ENCODE data around the gene LGR6. TPM values are rescaled to one million over a fixed set of nuclear protein-coding genes. Genes with fewer than 3 reads are reported as not detected.

The LGR6 gene
- total RNA-seq, 1 donor from 2014 or later, result 3.9 TPM

DNA sequence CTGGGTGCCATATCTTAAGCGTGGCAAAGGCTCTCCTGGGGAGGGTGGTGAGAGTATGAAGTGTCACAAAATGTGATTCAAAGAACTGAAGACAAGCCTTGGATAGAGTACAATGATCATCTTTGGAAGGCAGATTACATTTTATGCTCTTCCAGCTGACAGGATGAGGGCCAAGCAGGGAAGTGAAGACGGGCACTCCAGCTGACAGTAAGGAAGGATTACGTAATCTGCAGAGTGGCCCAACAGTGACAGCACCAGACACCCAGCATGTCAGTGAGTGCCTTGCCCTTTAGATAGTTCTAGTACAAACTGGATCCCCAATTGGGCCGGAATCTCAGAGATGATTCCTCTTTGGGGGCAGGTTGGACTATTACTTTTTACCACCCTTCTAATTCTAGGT lies 95.4 kb downstream of the LGR6 start:
- no peak for ATAC-seq (ENCODE audit: poor library complexity)
- DNase-seq, result no peak
- intact Hi-C loops (cut with DNase I), result no loop called here

DNA sequence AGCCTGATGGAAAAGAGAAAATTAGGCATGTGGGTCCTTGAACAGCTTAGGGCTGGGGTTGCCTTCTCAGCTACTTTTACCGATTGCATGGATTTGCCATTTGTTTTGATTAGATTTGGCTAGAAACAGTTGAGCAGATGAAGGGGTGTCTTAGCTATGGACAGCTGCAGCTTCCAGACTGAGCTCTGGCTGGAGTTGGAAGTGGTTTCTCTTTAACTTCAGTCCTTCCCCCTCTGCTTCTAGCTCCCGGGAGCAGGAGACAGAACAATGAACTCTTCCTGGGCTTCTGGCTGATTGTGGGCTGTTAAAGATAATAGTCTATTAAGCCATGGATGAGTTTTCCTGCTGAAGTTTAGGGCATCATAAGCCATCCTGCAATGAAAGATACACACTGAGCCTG lies 97.4 kb downstream of the LGR6 start:
- ATAC-seq (ENCODE audit: poor library complexity), result no peak
- DNase-seq, result no peak
- intact Hi-C loops (cut with DNase I), result no loop called here

DNA sequence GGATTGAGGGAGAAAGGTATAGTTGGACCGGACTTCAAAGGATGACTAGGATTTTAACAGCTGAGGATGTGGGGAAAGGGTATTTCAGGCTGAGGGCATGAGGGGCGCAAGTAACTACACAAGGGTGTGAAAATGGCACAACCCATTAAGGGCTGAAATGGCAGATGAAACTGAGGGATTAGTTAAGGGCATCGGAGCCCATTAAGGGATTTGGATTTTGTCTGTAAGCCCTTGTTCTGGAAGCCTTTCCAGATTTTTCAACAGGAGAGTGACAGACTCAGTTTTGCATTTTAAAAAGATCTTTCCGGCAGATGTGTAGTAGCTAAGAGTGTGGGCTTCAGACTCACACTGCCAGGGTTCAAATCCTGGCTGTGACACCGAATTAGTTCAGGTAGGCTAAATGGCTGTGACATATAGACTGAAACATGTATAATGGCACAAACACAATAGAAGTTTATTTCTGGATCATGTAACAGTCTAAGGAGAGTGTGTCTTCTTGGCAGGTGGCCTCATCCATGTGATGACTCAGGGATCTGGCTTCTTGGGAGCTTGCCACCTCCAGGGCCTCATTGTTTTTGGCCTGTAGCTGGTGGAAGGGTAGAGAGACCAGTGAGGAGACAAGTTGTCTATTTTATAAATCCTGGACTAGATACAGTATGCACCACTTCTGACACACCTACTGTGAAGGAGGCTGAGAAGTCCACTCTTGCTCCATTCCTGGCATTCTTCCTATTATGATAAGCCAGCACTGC lies 98.5 kb downstream of the LGR6 start:
- peak; percentile 69 for ATAC-seq (ENCODE audit: poor library complexity)
- intact Hi-C loops (cut with DNase I), result no loop called here
- no peak for DNase-seq

DNA sequence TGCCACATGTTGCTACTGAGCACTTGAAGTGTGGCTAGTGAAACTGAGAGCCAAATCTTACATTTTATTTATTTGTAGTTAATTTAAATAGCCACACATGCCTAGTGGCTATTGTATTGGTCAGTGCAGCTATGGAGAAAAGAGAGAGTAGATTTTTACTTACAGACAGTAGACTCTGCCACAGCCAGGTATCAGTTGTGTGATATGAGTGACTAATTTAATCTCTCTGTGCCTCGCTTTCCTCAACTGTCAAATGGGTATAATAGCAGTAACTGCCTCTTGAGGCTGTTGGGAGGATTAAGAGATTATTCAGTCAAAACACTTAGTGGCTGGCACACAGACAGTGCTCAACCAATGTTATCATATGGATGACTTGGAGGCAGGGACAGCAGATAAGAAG lies 99.2 kb downstream of the LGR6 start:
- DNase-seq, result no peak
- intact Hi-C loops (cut with DNase I), result no loop called here
- no peak for ATAC-seq (ENCODE audit: poor library complexity)

DNA sequence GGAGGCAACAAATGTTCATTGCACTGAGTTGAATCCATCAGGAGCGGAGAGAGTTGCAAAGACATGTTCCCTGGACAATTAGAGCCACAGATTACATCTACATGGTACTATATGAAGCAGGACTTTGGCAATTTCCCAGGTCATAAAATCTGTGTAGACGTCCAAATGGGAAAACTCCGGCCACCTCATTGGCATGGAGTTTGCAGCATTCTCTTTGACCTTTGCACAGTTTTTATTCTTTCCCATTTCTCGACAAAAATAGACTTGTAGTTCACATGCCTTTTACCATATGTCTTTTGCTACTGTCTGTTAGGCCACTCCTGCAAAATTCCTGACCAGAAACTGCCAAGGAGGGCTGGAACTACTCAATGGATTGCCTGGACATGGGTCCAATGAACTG lies 100.0 kb downstream of the LGR6 start:
- ATAC-seq (ENCODE audit: poor library complexity), result no peak
- DNase-seq, result no peak
- intact Hi-C loops (cut with DNase I), result no loop called here

DNA sequence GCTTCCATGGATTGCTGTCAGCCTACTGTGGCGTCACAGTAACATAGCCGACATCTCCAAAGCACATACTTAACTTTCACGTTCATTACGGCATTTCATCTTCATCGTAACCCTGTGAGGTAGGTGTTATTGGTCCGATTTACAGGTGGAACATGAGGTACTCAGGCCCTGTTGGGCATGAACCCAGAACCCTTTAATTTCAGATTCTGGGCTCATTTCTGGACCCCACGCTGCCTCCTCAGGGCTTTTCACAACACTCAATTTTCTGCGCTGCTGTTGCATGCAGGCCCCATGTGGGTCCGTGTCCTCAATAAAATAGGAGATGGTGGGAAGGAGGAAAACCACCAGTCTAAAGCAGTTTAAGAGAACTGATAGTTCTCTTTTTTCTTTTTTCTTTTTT lies 108.6 kb downstream of the LGR6 start:
- DNase-seq, result no peak
- intact Hi-C loops (cut with DNase I), result no loop called here
- no peak for ATAC-seq (ENCODE audit: poor library complexity)

DNA sequence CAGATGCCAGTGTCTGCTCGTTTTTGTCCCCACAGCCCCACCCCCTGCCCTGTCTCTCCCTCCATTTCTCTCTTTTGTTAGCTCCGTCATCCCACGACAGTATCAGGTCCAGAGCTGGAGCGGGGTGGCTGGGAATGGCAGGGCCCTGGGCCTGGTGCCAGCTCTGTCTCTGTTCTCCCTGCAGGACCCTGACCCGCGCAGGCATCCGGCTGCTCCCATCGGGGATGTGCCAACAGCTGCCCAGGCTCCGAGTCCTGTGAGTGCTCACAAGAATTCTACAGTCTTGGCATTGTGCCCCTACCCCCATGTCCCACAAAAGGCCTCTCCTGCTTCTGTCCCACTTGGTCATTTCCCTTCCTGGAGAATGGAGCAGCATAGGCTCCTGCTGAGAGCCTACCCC lies 110.8 kb downstream of the LGR6 start:
- peak; percentile 60 for ATAC-seq (ENCODE audit: poor library complexity)
- intact Hi-C loops (cut with DNase I), result no loop called here

DNA sequence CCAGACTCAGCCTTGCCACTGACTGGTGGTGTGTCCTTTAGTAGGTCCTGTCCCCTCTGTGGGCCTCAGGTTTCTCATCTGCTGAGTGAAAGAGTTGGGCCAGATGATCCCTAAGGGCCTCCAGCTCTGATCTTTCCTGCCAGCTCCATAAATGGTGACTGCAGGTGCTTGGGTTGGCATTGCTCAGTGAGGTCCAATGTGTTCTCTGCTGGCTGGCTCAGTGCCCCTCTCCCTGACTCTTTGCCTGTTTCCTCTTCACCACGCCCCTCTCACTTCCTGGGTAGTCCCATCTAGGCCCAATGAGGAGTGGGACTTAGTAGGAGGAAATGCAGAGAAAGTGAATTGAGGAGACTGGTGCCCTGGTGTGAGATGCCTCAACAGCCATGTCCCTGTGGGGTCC lies 111.6 kb downstream of the LGR6 start:
- no peak for DNase-seq
- intact Hi-C loops (cut with DNase I), result no loop called here
- ATAC-seq (ENCODE audit: poor library complexity), result peak; percentile 67

More for the DNA sequence above, 110.8 kb downstream of the LGR6 start:
- peak; percentile 66 for DNase-seq

DNA sequence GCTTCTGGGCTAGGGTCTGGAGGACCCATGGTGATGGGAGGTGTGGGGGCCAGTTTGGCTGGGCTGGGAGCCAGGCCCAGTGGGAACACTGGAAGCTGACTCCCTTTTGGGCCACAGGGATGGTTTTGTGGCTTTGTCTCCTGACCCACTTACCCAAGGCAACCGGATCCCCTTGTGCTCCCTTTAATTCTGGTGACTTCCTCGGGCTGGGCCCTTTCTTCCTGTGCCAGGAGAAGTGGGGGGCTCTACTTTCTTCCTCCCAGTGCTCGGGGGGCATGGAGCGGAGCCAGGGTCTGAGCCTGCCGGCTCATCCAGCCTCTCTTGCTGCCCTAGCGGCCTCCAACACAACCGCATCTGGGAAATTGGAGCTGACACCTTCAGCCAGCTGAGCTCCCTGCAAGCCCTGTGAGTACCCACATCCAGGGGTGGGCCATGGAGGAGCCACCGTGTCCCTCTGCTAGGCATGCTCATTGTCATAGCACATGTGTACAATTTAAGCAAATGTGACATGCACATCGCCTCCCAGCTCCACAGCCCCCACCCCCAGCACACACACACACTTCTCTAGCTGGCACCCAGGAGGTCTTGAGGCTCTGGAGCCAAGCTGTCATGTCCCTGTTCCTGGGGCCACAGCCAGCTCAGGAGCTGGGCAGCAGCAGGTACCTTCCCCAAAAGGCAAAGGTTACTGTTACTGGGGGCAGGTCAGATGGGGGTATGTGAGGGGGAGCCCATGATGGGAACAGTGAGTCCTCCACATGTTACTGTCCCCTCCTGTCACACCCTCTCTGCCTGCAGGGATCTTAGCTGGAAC lies 113.1 kb downstream of the LGR6 start:
- DNase-seq (no peak), ATAC-seq (ENCODE audit: poor library complexity) (no peak)
- intact Hi-C loops (cut with DNase I), result no loop called here

DNA sequence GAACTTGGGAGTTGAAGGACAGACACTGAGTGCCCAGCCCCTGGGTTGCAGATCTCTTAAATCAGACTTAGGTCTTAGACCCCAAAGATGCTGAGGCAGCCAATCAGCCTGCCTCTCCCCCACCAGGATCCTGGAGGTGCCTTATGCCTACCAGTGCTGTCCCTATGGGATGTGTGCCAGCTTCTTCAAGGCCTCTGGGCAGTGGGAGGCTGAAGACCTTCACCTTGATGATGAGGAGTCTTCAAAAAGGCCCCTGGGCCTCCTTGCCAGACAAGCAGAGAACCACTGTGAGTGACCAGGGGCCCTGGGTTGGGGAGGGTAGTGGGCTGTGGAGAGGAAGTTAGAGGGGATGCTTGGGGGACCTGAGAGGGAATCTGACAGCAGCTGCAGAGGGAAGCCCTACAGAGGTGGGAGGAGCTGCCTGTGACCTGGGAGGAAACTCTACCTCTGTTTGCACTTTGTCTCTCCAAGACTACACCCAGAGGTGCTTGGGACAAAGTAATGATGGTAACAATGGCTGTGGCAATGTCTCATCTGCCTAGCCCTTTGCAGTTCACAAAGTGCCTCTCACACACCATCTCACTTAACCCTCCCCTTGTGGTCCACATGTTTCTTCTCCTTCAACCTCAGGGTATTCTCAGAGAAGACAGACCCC lies 116.6 kb downstream of the LGR6 start:
- no peak for ATAC-seq (ENCODE audit: poor library complexity)
- intact Hi-C loops (cut with DNase I), result no loop called here
- no peak for DNase-seq

DNA sequence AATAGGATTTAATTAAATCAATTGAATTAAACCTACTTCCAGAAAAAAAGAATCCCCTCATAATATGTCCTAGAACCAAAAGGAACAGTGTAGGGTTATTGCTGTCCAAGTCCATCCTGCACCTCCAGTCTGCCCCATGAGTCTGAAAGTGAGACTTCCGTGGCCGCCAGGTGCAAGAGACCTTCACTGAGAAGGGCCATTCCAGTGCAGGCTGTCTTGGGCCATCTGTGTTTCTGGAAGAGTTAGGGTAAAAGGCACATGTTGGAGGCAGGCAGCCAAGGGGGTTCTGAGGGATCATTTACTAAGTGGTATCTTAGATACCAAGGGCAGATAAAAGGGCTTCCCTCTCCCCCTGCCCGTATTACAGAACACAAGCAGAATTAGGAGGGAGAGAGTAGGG lies 117.1 kb downstream of the LGR6 start:
- intact Hi-C loops (cut with DNase I), result no loop called here
- DNase-seq (no peak), ATAC-seq (ENCODE audit: poor library complexity) (no peak)

DNA sequence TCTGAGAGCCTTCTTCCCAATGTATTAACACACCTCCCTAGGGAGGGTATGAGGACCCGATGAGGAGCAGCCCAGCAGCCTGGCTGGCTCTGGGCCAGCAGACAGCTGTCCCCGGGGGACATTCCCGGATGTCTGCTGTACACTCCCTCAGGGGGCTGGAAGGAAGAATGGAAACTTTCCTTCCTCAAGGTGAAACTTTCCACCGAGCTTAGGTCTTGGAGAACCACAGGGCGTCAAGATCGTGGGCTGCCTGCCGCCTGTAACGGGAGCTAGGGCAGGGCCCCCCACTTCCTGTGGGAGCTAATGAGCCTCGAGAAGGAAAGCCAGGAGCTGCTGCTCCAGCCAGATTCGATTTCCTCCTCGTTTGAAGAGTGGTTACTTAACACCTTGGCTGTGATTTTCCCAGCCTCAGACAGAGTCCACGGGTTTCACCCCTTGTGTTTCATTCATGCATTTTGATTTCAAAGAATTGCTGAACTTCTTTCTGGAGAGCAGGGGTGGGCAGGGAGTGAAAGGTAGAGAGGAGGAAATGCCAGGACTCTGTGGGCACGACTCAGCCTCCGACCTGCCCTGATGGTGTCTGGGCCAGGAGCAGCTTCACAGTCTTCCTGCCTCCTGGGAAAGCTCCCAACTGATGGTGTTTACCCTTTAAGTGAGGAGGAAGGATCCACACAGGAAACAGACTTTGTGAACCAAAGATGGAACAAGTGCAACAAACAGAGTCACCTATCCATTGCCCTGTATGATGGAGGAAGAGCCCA lies 118.5 kb downstream of the LGR6 start:
- no peak for ATAC-seq (ENCODE audit: poor library complexity)
- intact Hi-C loops (cut with DNase I), result no loop called here
- no peak for DNase-seq

DNA sequence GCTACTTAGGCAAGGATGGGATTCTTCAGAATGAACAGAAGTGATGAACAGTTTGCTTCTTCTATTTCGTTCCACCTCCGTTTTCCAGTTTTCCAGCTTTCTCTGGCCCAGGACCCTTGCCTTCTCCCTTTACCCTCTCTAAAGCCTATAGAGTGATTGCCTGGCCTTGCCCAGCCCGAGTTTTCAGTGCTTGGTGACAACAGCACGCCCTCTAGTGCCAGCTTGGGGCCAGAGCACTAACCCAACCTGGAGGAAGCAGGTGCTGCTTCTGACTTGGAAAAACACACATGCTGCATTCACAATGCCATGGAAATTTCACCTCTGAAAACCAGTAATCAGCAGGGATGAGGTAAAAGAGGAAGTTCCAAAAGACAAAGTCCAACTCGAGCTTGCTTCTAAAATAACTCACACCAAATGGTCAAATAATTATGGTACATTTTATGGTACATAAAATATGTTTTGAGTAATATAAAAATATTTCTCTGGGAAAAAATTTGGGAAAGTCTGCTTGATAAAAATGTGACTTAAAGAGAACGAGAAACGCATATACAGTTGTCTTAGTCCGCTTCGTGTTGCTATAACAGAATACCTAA lies 122.1 kb downstream of the LGR6 start:
- ATAC-seq (ENCODE audit: poor library complexity) (peak; percentile 89), DNase-seq (peak; percentile 83)
- intact Hi-C loops (cut with DNase I), result loop anchor here (5.0 kb wide), 1 partner anchor 128 kb away; no protein-coding TSS in a partner anchor

DNA sequence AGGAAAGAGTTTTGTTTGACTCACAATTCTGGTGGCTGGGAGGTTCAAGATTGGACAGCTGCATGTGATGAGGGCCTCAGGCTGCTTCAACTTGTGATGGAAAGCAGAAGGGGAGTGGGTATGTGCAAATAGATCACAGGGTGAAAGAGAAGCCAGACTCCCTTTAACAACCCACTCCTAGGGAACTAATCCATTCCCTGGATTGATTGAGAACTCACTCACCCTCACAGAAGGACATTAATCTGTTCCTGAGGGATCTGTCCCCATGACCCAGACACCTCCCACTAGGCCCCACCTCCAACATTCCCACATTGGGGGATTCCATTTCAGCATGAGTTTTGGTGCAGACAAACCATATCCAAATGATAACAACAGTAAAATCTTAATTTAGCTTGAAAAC lies 122.6 kb downstream of the LGR6 start:
- DNase-seq, result no peak
- no peak for ATAC-seq (ENCODE audit: poor library complexity)
- intact Hi-C loops (cut with DNase I), result loop anchor here (5.0 kb wide), 1 partner anchor 129 kb away; no protein-coding TSS in a partner anchor

DNA sequence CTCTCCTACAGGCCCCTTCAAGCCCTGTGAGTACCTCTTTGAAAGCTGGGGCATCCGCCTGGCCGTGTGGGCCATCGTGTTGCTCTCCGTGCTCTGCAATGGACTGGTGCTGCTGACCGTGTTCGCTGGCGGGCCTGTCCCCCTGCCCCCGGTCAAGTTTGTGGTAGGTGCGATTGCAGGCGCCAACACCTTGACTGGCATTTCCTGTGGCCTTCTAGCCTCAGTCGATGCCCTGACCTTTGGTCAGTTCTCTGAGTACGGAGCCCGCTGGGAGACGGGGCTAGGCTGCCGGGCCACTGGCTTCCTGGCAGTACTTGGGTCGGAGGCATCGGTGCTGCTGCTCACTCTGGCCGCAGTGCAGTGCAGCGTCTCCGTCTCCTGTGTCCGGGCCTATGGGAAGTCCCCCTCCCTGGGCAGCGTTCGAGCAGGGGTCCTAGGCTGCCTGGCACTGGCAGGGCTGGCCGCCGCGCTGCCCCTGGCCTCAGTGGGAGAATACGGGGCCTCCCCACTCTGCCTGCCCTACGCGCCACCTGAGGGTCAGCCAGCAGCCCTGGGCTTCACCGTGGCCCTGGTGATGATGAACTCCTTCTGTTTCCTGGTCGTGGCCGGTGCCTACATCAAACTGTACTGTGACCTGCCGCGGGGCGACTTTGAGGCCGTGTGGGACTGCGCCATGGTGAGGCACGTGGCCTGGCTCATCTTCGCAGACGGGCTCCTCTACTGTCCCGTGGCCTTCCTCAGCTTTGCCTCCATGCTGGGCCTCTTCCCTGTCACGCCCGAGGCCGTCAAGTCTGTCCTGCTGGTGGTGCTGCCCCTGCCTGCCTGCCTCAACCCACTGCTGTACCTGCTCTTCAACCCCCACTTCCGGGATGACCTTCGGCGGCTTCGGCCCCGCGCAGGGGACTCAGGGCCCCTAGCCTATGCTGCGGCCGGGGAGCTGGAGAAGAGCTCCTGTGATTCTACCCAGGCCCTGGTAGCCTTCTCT lies 124.6 kb downstream of the LGR6 start:
- ATAC-seq (ENCODE audit: poor library complexity) (no peak), DNase-seq (no peak)
- intact Hi-C loops (cut with DNase I), result loop anchor here (5.0 kb wide), 1 partner anchor 131 kb away; no protein-coding TSS in a partner anchor

DNA sequence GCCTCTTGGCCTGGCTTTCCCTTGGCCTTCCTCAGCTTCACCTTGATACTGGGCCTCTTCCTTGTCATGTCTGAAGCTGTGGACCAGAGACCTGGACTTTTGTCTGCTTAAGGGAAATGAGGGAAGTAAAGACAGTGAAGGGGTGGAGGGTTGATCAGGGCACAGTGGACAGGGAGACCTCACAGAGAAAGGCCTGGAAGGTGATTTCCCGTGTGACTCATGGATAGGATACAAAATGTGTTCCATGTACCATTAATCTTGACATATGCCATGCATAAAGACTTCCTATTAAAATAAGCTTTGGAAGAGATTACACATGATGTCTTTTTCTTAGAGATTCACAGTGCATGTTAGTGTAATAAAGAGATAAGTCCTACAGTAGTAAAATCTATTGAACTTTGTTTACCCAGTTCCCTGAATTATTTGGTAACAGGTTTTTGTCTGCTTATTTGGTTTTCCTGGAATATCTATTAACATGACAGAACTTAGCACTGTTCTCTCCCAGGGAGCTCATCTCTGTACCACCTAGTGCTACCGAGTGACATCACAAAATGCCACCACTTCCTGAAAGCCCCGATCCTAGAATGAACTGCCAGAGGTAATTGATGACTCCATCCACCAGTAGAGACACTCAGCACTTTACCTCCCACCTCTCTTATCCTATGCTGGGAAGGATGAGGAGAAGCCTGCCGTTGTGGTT lies 125.9 kb downstream of the LGR6 start:
- DNase-seq, result no peak
- no peak for ATAC-seq (ENCODE audit: poor library complexity)
- intact Hi-C loops (cut with DNase I), result loop anchor here (5.0 kb wide), 1 partner anchor 132 kb away; no protein-coding TSS in a partner anchor

DNA sequence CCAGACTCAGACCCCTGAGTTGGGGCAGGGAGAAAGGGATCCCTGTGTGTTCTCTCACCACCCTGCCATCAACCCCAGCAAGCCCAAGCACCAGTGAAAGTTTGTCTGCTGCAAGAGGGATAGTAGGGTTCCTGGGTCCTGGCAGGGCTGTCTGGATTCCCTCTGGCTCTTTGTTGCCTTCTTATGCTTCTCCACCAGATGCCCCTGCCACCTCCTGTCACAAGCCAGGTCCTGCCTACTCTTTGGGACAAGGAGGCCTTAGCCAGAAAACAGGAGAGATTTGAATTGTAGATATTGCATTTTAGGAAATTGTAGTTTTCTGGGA lies 126.4 kb downstream of the LGR6 start:
- no peak for DNase-seq
- intact Hi-C loops (cut with DNase I), result no loop called here
- no peak for ATAC-seq (ENCODE audit: poor library complexity)

Data from Right ventricle myocardium superior (tissue), 1 donor.